Upper lobe of left lung (tissue), 4 donors: ENCODE measurements around the gene TMEM273.

Experiments
- POLR2A ChIP-seq, 4 donors: fragments of 450-650 bp; IDR thresholded peaks; one replicate each; pipeline ENCODE4 v1.5.1; 2016 to 2017; ENCODE audit warnings: antibody characterized with exemption in 4 of 4, mild to moderate bottlenecking in 2 of 4
- TF ChIP-seq, protein P1 (sequence below), 6 experiments: fragments of 450-650 bp in 4 of 6; fragments of 200-600 bp in 2 of 6; sonication (generic) in 2 of 6; IDR thresholded peaks; one replicate each; pipeline ENCODE4 v1.5.1; 2016 to 2019; ENCODE audit warnings: antibody characterized with exemption in 6 of 6

DNA sequence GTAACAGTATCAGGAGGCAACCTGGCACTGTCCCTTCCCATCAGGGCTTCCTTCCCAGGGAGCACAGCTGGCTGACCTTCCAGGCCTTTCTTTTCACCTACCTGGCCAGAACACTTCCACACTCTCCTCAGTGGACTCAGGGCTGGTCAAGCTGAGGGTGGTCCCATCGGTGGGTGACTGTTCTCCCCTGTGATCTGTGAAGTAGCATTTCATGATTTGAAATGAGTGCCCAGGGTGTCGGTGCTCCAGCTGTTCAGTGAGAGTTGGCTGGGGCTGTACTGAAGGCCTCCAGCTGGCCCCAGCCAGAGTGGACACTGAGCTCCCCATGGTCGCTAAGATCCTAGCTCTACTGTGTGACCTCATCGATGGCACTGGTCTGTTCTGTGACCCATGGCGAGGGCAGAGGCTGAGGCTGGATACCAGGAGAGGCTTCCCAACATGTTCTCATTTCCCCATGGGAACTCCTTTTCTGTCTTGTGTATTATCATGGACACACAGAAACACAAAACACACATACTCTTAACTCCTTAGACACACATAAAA is 54.4 kb downstream of the TMEM273 start, which contains the start of gene FAM170B:
- TF ChIP-seq, protein P1, sequence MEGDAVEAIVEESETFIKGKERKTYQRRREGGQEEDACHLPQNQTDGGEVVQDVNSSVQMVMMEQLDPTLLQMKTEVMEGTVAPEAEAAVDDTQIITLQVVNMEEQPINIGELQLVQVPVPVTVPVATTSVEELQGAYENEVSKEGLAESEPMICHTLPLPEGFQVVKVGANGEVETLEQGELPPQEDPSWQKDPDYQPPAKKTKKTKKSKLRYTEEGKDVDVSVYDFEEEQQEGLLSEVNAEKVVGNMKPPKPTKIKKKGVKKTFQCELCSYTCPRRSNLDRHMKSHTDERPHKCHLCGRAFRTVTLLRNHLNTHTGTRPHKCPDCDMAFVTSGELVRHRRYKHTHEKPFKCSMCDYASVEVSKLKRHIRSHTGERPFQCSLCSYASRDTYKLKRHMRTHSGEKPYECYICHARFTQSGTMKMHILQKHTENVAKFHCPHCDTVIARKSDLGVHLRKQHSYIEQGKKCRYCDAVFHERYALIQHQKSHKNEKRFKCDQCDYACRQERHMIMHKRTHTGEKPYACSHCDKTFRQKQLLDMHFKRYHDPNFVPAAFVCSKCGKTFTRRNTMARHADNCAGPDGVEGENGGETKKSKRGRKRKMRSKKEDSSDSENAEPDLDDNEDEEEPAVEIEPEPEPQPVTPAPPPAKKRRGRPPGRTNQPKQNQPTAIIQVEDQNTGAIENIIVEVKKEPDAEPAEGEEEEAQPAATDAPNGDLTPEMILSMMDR (IDR thresholded peaks at IDR 0.05) = no peak
- no peak for TF ChIP-seq POLR2A (IDR thresholded peaks at IDR 0.05)
